ENCODE measurements around the gene TM9SF2.

TM9SF2 gene

GRCh38 chr13:99600318-99600717 is 99.0 kb downstream of the TM9SF2 start:
- ChIA-PET CTCF (interaction anchor here (2.7 kb wide), 1 partner anchor 13 kb away, joined by 6 read pairs; no protein-coding TSS in a partner anchor), POLR2A (no interaction called here)
- Histone ChIP-seq H3K4me1 (ENCODE audit: control extremely low read depth in 1 of 4, control insufficient read depth in 4 of 4, insufficient read depth in 4 of 4, low read length in 3 of 4) (peaks cover 0 to 7% (median 2%) of the 10 kb centered on the region in 4 experiments), H3K27me3 (replicated peaks in 2 of 5; ENCODE audit: control insufficient read depth in 4 of 5, insufficient read depth in 5 of 5, low read length in 4 of 5) (no peaks in the 10 kb centered on the region), H3K27ac (ENCODE audit: insufficient read depth in 1 of 2, low read depth in 1 of 2, low read length in 2 of 2, poor library complexity in 1 of 2, severe bottlenecking in 2 of 2) (no peak overlapping the region), H3K36me3 (ENCODE audit: control insufficient read depth in 4 of 4, insufficient read depth in 4 of 4, low read length in 3 of 4) (no peaks in the 10 kb centered on the region), H3K4me3 (ENCODE audit: control insufficient read depth in 1 of 7, extremely low read depth in 1 of 7, insufficient read depth in 4 of 7, low read depth in 2 of 7, low read length in 6 of 7) (no peak overlapping the region), H3K9me3 (ENCODE audit: control extremely low read depth in 1 of 5, control insufficient read depth in 4 of 5, insufficient read depth in 2 of 5, low read depth in 1 of 5, low read length in 4 of 5) (no peaks in the 10 kb centered on the region)
- WGBS (ENCODE audit: insufficient coverage): 92% methylated on average over 6 of the region's 7 CpGs
- DNase-seq: no peak

DNA sequence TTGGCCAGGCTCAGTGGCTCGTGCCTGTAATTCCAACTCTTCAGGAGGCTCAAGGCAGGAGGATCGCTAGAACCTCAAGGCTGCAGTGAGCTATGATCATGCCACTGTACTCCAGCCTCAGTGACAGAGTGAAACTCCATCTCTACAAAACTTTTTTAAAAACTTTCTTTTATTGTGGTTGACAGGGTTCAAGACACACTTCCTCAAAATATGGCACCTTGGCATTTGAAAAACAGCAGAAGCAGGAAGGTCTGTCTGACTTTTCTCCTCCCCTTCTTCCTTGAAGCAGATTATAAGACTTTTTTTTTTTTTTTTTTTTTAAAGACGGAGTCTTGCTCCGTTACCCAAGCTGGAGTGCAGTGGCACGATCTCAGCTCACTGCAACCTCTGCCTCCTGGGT is 100.3 kb downstream of the TM9SF2 start:
- Histone ChIP-seq H3K36me3 (ENCODE audit: control insufficient read depth in 4 of 4, insufficient read depth in 4 of 4, low read length in 3 of 4) (no peaks in the 10 kb centered on the region), H3K4me1 (ENCODE audit: control extremely low read depth in 1 of 4, control insufficient read depth in 4 of 4, insufficient read depth in 4 of 4, low read length in 3 of 4) (peaks cover 0 to 17% (median 11%) of the 10 kb centered on the region in 4 experiments), H3K27me3 (replicated peaks in 2 of 5; ENCODE audit: control insufficient read depth in 4 of 5, insufficient read depth in 5 of 5, low read length in 4 of 5) (no peaks in the 10 kb centered on the region), H3K9me3 (ENCODE audit: control extremely low read depth in 1 of 5, control insufficient read depth in 4 of 5, insufficient read depth in 2 of 5, low read depth in 1 of 5, low read length in 4 of 5) (no peaks in the 10 kb centered on the region), H3K4me3 (ENCODE audit: control insufficient read depth in 1 of 7, extremely low read depth in 1 of 7, insufficient read depth in 4 of 7, low read depth in 2 of 7, low read length in 6 of 7) (no peak overlapping the region), H3K27ac (ENCODE audit: insufficient read depth in 1 of 2, low read depth in 1 of 2, low read length in 2 of 2, poor library complexity in 1 of 2, severe bottlenecking in 2 of 2) (no peak overlapping the region)
- ChIA-PET POLR2A (no interaction called here), CTCF (no interaction called here)
- DNase-seq: peak in 2 of 3 donors; percentile 33 to 34
- WGBS (ENCODE audit: insufficient coverage): 67% methylated on average over 4 of the region's 5 CpGs

- H3K9me3 ChIP-seq (ENCODE audit: control extremely low read depth in 1 of 5, control insufficient read depth in 4 of 5, insufficient read depth in 2 of 5, low read depth in 1 of 5, low read length in 4 of 5): no peaks in the 10 kb centered on the region
- H3K27ac ChIP-seq (ENCODE audit: insufficient read depth in 1 of 2, low read depth in 1 of 2, low read length in 2 of 2, poor library complexity in 1 of 2, severe bottlenecking in 2 of 2): no peak overlapping the region
- CTCF ChIA-PET: no interaction called here
- WGBS (ENCODE audit: insufficient coverage): 100% methylated on average over 2 of the region's 3 CpGs
- no peaks in the 10 kb centered on the region for H3K27me3 ChIP-seq (replicated peaks in 2 of 5; ENCODE audit: control insufficient read depth in 4 of 5, insufficient read depth in 5 of 5, low read length in 4 of 5)
- POLR2A ChIA-PET: no interaction called here
- H3K36me3 ChIP-seq (ENCODE audit: control insufficient read depth in 4 of 4, insufficient read depth in 4 of 4, low read length in 3 of 4): no peaks in the 10 kb centered on the region
- no peak for DNase-seq
- H3K4me1 ChIP-seq (ENCODE audit: control extremely low read depth in 1 of 4, control insufficient read depth in 4 of 4, insufficient read depth in 4 of 4, low read length in 3 of 4): peaks cover 0 to 21% (median 14%) of the 10 kb centered on the region in 4 experiments
- H3K4me3 ChIP-seq (ENCODE audit: control insufficient read depth in 1 of 7, extremely low read depth in 1 of 7, insufficient read depth in 4 of 7, low read depth in 2 of 7, low read length in 6 of 7): no peak overlapping the region
These were observed 103.4 kb downstream of the TM9SF2 start for GRCh38 chr13:99604636-99605035.

DNA sequence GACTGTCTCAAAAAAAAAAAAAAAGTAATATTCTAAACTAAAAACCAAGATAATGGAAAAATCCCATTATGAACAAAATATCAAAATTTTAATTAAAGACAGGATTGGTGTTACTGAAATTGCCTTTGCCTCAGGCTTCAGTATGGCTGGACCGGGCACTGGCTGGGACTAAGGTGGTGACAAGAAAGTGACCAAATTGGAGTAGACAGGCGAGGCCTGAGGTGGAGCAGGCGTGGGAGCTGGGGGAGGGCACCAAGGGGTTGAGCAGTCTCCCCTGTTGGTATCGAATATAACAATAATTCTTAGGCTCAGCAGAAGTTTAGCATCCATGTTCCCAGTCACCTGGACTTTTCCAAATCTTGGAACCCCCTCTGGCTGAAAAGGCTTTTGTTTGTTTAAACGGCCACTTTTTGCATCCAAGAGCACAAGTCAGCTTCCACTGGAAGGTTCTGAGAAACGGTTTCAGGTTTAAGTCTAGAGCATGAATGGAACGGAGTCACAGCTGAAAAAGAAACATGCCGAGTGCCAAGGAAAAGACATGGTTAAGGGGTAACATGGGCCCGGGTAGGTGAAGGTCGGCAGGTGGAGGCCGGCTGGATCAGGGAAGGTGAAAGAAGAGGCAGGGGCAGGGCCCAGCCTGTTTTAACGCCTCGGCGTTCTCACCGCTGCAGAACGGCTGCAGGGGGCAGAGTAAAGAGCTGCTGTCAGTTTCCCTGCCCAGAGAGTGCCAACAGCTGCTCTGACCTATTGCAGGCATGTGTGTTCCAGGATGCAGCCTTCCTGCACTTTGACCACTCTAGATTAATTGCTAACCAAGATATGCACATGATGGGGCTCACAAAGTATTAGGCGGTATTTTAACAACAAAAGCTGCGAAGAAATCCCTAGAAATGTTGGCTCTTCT is 104.4 kb downstream of the TM9SF2 start:
- Histone ChIP-seq H3K27me3 (replicated peaks in 2 of 5; ENCODE audit: control insufficient read depth in 4 of 5, insufficient read depth in 5 of 5, low read length in 4 of 5) (no peaks in the 10 kb centered on the region), H3K27ac (ENCODE audit: insufficient read depth in 1 of 2, low read depth in 1 of 2, low read length in 2 of 2, poor library complexity in 1 of 2, severe bottlenecking in 2 of 2) (peak overlapping the region in 1 of 2 experiments; percentile 25), H3K4me1 (ENCODE audit: control extremely low read depth in 1 of 4, control insufficient read depth in 4 of 4, insufficient read depth in 4 of 4, low read length in 3 of 4) (peaks cover 0 to 21% (median 14%) of the 10 kb centered on the region in 4 experiments), H3K9me3 (ENCODE audit: control extremely low read depth in 1 of 5, control insufficient read depth in 4 of 5, insufficient read depth in 2 of 5, low read depth in 1 of 5, low read length in 4 of 5) (no peaks in the 10 kb centered on the region), H3K36me3 (ENCODE audit: control insufficient read depth in 4 of 4, insufficient read depth in 4 of 4, low read length in 3 of 4) (no peaks in the 10 kb centered on the region), H3K4me3 (ENCODE audit: control insufficient read depth in 1 of 7, extremely low read depth in 1 of 7, insufficient read depth in 4 of 7, low read depth in 2 of 7, low read length in 6 of 7) (peak overlapping the region; percentile 54 to 88 (median 83))
- 13% methylated on average over 16 of the region's 18 CpGs for WGBS (ENCODE audit: insufficient coverage)
- ChIA-PET POLR2A (no interaction called here), CTCF (interaction anchor here (0.9 to 1.4 kb wide), 5 partner anchors 26 to 48 kb away, joined by 3 to 4 read pairs (median 3); no protein-coding TSS in a partner anchor)
- DNase-seq: peak; percentile 56 to 79 (median 67)

DNA sequence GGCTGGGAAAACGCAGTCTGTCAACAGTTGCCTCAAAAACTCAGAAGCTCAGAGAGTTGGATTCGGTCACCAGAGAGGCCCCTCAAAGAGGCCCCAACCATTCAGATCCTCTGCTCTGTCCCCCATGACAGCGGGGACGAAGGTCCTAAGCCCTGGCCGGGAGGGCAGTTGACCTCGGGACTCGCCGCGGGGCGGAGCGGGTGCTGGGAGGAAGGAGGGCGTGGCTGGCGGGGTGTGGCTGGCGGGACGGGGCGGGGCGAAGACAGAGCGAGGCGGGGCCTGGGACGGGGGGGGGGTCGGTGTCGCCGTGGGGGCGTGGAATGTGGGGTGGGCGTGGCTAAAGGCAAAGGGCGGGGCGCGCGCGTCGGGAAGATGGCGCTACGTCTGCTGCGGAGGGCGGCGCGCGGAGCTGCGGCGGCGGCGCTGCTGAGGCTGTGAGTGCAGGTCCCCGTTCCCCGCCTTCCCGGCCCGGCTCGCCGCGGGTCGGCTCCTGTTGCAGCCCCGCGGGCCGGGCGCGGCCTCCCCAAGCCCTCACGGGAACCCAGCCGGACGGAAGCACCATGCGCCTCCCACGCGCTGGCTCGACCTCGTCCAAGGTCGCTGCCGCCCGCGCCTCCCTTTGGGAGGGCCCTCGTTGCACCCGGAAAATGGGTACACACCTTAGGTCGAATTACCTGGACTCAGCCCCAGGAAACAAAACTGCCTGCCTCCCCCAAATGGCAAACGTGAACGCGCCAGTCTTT is 105.2 kb downstream of the TM9SF2 start, which contains the start of gene CLYBL:
Gene CLYBL, plus strand, starts transcription at position 367 of the 743 bp plus-strand sequence.
- Histone ChIP-seq H3K27me3 (replicated peaks in 2 of 5; ENCODE audit: control insufficient read depth in 4 of 5, insufficient read depth in 5 of 5, low read length in 4 of 5) (no peaks in the 10 kb centered on the region), H3K9me3 (ENCODE audit: control extremely low read depth in 1 of 5, control insufficient read depth in 4 of 5, insufficient read depth in 2 of 5, low read depth in 1 of 5, low read length in 4 of 5) (no peaks in the 10 kb centered on the region), H3K36me3 (ENCODE audit: control insufficient read depth in 4 of 4, insufficient read depth in 4 of 4, low read length in 3 of 4) (no peaks in the 10 kb centered on the region), H3K4me1 (ENCODE audit: control extremely low read depth in 1 of 4, control insufficient read depth in 4 of 4, insufficient read depth in 4 of 4, low read length in 3 of 4) (peaks cover 0 to 18% (median 14%) of the 10 kb centered on the region in 4 experiments), H3K4me3 (ENCODE audit: control insufficient read depth in 1 of 7, extremely low read depth in 1 of 7, insufficient read depth in 4 of 7, low read depth in 2 of 7, low read length in 6 of 7) (peak within 1 kb of the TSS; percentile 74 to 92 (median 87)), H3K27ac (ENCODE audit: insufficient read depth in 1 of 2, low read depth in 1 of 2, low read length in 2 of 2, poor library complexity in 1 of 2, severe bottlenecking in 2 of 2) (peak within 1 kb of the TSS in 1 of 2 experiments; percentile 25)
- ChIA-PET CTCF (interaction anchor here (0.9 to 1.4 kb wide), 5 partner anchors 27 to 49 kb away, joined by 3 to 4 read pairs (median 3); no protein-coding TSS in a partner anchor), POLR2A (no interaction called here)
- 0% methylated on average over 55 of the region's 73 CpGs for WGBS (ENCODE audit: insufficient coverage)
- peak; percentile 89 to 91 (median 89) for DNase-seq

DNA sequence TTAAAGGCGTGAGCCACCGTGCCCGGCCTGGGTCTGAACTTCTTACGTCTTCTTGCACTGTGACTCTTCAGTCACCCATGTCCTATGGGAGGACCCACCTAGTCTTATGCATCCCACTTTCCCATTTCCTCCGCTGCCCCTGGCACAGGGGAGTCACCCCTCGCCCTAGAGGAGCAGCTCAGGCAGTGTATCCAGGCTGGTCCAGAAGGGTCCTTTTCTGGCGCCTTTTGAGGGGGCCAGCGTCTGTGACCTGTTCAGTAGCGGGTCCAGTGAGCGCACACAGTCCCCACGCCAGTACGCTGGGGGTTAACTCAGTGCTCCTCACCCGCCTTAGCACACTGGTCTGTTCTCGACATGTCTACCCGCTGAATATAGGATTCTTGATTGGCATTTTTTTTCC is 107.1 kb downstream of the TM9SF2 start:
- H3K27me3 ChIP-seq (replicated peaks in 2 of 5; ENCODE audit: control insufficient read depth in 4 of 5, insufficient read depth in 5 of 5, low read length in 4 of 5): no peaks in the 10 kb centered on the region
- POLR2A ChIA-PET: no interaction called here
- peaks cover 0 to 17% (median 13%) of the 10 kb centered on the region in 4 experiments for H3K4me1 ChIP-seq (ENCODE audit: control extremely low read depth in 1 of 4, control insufficient read depth in 4 of 4, insufficient read depth in 4 of 4, low read length in 3 of 4)
- H3K9me3 ChIP-seq (ENCODE audit: control extremely low read depth in 1 of 5, control insufficient read depth in 4 of 5, insufficient read depth in 2 of 5, low read depth in 1 of 5, low read length in 4 of 5): no peaks in the 10 kb centered on the region
- 97% methylated on average over 14 of the region's 15 CpGs for WGBS (ENCODE audit: insufficient coverage)
- no peak overlapping the region for H3K27ac ChIP-seq (ENCODE audit: insufficient read depth in 1 of 2, low read depth in 1 of 2, low read length in 2 of 2, poor library complexity in 1 of 2, severe bottlenecking in 2 of 2)
- no peak for DNase-seq
- H3K4me3 ChIP-seq (ENCODE audit: control insufficient read depth in 1 of 7, extremely low read depth in 1 of 7, insufficient read depth in 4 of 7, low read depth in 2 of 7, low read length in 6 of 7): no peak overlapping the region
- H3K36me3 ChIP-seq (ENCODE audit: control insufficient read depth in 4 of 4, insufficient read depth in 4 of 4, low read length in 3 of 4): no peaks in the 10 kb centered on the region
- CTCF ChIA-PET: interaction anchor here (0.7 kb wide), 1 partner anchor 9 kb away, joined by 3 read pairs; no protein-coding TSS in a partner anchor
